Measurements from ENCODE around the gene ADGRD2.

DNA sequence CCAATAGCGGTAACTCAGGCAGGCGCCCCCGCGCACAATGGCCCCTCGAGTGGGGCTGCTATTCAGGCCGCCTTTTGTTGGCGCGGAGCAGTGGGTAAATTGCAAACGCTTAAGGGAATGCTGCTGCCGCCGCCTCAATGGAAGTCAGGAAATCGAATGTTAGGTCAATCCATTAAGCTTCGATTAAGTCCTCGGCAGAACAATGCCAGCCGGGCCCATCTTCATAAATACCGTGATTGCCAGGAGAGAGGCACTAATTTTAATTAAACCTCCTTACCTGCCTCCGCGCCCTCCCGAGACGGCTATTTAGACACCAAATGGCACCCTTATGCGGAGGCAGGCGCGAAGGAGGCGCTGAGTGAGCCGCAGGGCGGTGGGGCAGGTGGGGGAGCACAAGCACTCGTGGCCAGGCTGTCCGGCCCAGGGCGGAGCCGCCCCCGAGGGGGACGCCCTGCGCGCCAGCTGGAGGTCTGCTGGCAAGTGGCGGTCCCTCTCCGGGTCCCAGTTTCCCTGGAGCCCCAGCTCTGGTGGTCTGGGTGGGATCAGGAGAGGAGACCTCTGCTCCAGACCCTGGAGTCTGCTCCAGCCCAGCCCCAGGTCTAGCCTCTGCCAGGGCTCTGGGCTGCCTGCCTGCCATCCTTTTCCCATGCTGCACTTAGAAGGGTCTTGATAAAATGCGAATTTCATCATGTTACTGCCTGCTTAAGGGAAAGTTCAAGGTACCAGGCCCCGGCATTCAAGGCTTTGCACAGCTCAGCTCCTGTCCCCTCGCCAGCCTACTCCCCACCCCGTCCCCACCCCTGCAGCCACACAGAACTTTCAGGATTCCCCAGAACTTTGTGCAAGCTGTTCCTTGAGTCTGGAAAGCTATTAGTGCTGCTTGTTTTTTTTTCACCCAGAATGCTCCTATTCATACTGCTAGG lies 37.3 kb downstream of the ADGRD2 start:
- TF ChIP-seq, protein P1, sequence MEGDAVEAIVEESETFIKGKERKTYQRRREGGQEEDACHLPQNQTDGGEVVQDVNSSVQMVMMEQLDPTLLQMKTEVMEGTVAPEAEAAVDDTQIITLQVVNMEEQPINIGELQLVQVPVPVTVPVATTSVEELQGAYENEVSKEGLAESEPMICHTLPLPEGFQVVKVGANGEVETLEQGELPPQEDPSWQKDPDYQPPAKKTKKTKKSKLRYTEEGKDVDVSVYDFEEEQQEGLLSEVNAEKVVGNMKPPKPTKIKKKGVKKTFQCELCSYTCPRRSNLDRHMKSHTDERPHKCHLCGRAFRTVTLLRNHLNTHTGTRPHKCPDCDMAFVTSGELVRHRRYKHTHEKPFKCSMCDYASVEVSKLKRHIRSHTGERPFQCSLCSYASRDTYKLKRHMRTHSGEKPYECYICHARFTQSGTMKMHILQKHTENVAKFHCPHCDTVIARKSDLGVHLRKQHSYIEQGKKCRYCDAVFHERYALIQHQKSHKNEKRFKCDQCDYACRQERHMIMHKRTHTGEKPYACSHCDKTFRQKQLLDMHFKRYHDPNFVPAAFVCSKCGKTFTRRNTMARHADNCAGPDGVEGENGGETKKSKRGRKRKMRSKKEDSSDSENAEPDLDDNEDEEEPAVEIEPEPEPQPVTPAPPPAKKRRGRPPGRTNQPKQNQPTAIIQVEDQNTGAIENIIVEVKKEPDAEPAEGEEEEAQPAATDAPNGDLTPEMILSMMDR (IDR thresholded peaks at IDR 0.05): no peak
- no peak for TF ChIP-seq POLR2AphosphoS5 (IDR thresholded peaks at IDR 0.05; ENCODE audit: low read depth, low read length)
- TF ChIP-seq, protein P2, sequence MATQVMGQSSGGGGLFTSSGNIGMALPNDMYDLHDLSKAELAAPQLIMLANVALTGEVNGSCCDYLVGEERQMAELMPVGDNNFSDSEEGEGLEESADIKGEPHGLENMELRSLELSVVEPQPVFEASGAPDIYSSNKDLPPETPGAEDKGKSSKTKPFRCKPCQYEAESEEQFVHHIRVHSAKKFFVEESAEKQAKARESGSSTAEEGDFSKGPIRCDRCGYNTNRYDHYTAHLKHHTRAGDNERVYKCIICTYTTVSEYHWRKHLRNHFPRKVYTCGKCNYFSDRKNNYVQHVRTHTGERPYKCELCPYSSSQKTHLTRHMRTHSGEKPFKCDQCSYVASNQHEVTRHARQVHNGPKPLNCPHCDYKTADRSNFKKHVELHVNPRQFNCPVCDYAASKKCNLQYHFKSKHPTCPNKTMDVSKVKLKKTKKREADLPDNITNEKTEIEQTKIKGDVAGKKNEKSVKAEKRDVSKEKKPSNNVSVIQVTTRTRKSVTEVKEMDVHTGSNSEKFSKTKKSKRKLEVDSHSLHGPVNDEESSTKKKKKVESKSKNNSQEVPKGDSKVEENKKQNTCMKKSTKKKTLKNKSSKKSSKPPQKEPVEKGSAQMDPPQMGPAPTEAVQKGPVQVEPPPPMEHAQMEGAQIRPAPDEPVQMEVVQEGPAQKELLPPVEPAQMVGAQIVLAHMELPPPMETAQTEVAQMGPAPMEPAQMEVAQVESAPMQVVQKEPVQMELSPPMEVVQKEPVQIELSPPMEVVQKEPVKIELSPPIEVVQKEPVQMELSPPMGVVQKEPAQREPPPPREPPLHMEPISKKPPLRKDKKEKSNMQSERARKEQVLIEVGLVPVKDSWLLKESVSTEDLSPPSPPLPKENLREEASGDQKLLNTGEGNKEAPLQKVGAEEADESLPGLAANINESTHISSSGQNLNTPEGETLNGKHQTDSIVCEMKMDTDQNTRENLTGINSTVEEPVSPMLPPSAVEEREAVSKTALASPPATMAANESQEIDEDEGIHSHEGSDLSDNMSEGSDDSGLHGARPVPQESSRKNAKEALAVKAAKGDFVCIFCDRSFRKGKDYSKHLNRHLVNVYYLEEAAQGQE (IDR thresholded peaks at IDR 0.05; ENCODE audit: insufficient read depth in 1 of 2, low read depth in 2 of 2, low read length in 1 of 2): no peak

Data from Panc1 (cell line).